Mesenchymal stem cell (in vitro differentiated cells and primary cell): ENCODE results near the gene AKAP8L.
A peak's percentile ranks its signal among the peaks of the same experiment; 100 is the strongest.

Source experiments
- DNase-seq: peaks from one replicate; pipeline ENCODE4 v3.0.0-alpha.2; 2013
- H2AFZ ChIP-seq: one replicate; pipeline ENCODE4 v1.6.1; 2013; ENCODE audit warnings: low read depth, mild to moderate bottlenecking, control low read depth, inconsistent platforms, low read length, moderate library complexity
- H2AK5ac ChIP-seq: 2 replicates; pipeline ENCODE4 v1.6.1; 2013; ENCODE audit warnings: low read length, moderate library complexity, mild to moderate bottlenecking, inconsistent platforms; ENCODE audit not compliant: severe bottlenecking
- H2BK120ac ChIP-seq: one replicate; pipeline ENCODE4 v1.6.1; 2013; ENCODE audit warnings: low read depth, mild to moderate bottlenecking, inconsistent platforms, low read length, moderate library complexity
- H2BK12ac ChIP-seq, 2 experiments: one replicate each; pipeline ENCODE4 v1.6.1; 2013; ENCODE audit warnings: inconsistent platforms in 2 of 2, low read length in 2 of 2, mild to moderate bottlenecking in 2 of 2, moderate library complexity in 2 of 2, control low read depth in 1 of 2
- H2BK15ac ChIP-seq: one replicate; pipeline ENCODE4 v1.6.1; 2013; ENCODE audit warnings: mild to moderate bottlenecking, low read depth, inconsistent platforms; ENCODE audit not compliant: poor library complexity, severe bottlenecking
- H2BK5ac ChIP-seq: 2 replicates; pipeline ENCODE4 v1.6.1; 2013; ENCODE audit warnings: low read depth, mild to moderate bottlenecking, low read length, control low read depth, inconsistent platforms; ENCODE audit not compliant: poor library complexity, severe bottlenecking
- H3K14ac ChIP-seq, 2 experiments: one replicate each; pipeline ENCODE4 v1.6.1; 2013; ENCODE audit warnings: inconsistent platforms in 2 of 2, low read length in 2 of 2, control low read depth in 1 of 2, mild to moderate bottlenecking in 1 of 2, moderate library complexity in 1 of 2
- H3K18ac ChIP-seq, 2 experiments: one replicate each; pipeline ENCODE4 v1.6.1; 2013; ENCODE audit warnings: inconsistent platforms in 2 of 2, low read length in 2 of 2, control low read depth in 1 of 2, low read depth in 1 of 2, mild to moderate bottlenecking in 1 of 2
- H3K23ac ChIP-seq, 2 experiments: one replicate each; pipeline ENCODE4 v1.6.1; 2013; ENCODE audit warnings: inconsistent platforms in 2 of 2, low read length in 2 of 2, mild to moderate bottlenecking in 2 of 2, moderate library complexity in 2 of 2, control low read depth in 1 of 2
- H3K27ac ChIP-seq: 2 replicates; pipeline ENCODE4 v1.5.1; 2013; ENCODE audit warnings: mild to moderate bottlenecking, moderate library complexity, low read length, control low read depth, inconsistent platforms; ENCODE audit not compliant: poor library complexity, severe bottlenecking
- H3K27me3 ChIP-seq, 2 experiments: 2 replicates each; pipeline versions ENCODE4 v1.6.1 to v1.7.0; 2013; ENCODE audit warnings: low read length in 2 of 2, mild to moderate bottlenecking in 2 of 2, moderate library complexity in 2 of 2, control low read depth in 1 of 2, inconsistent platforms in 1 of 2; ENCODE audit not compliant: control insufficient read depth in 1 of 2, insufficient read depth in 1 of 2
- H3K36me3 ChIP-seq, 2 experiments: 2 replicates each; pipeline versions ENCODE4 v1.6.1 to v1.7.0; 2013; ENCODE audit warnings: low read length in 2 of 2, control low read depth in 1 of 2, inconsistent platforms in 1 of 2, low read depth in 1 of 2, mild to moderate bottlenecking in 1 of 2; ENCODE audit not compliant: insufficient read depth in 2 of 2, control insufficient read depth in 1 of 2
- H3K4ac ChIP-seq, 2 experiments: one replicate each; pipeline ENCODE4 v1.6.1; 2013; ENCODE audit warnings: inconsistent platforms in 2 of 2, low read length in 2 of 2, mild to moderate bottlenecking in 2 of 2, moderate library complexity in 2 of 2, control low read depth in 1 of 2, low read depth in 1 of 2
- H3K4me1 ChIP-seq: 2 replicates; pipeline ENCODE4 v1.6.1; 2013; ENCODE audit warnings: low read depth, low read length, control low read depth; ENCODE audit not compliant: control insufficient read depth, insufficient read depth
- H3K4me2 ChIP-seq: 2 replicates; pipeline ENCODE4 v1.6.1; 2013; ENCODE audit warnings: low read length, mild to moderate bottlenecking, inconsistent platforms; ENCODE audit not compliant: poor library complexity, severe bottlenecking
- H3K4me3 ChIP-seq, 2 experiments: 2 replicates each; pipeline versions ENCODE4 v1.5.1 to v1.7.0; 2013; ENCODE audit warnings: low read length in 2 of 2, mild to moderate bottlenecking in 2 of 2, control low read depth in 1 of 2, low read depth in 1 of 2; ENCODE audit not compliant: insufficient read depth in 1 of 2
- H3K79me1 ChIP-seq: replicated peaks from 2 replicates; pipeline ENCODE4 v1.6.1; 2013; ENCODE audit warnings: mild to moderate bottlenecking, control low read depth, low read length, inconsistent platforms; ENCODE audit not compliant: poor library complexity, severe bottlenecking
- H3K9ac ChIP-seq: 2 replicates; pipeline ENCODE4 v1.7.0; 2013; ENCODE audit warnings: mild to moderate bottlenecking, low read length, moderate library complexity
- H3K9me3 ChIP-seq: 2 replicates; pipeline ENCODE4 v1.7.0; 2013; ENCODE audit warnings: mild to moderate bottlenecking, low read length; ENCODE audit not compliant: control insufficient read depth
- H4K8ac ChIP-seq: one replicate; pipeline ENCODE4 v1.6.1; 2013; ENCODE audit warnings: inconsistent platforms, mild to moderate bottlenecking, low read length, moderate library complexity
- H4K91ac ChIP-seq: one replicate; pipeline ENCODE4 v1.6.1; 2013; ENCODE audit warnings: mild to moderate bottlenecking, low read length, inconsistent platforms
- WGBS: methylation state at CpG from one replicate; pipeline ENCODE4 v1.1.7; 2013; ENCODE audit warnings: mixed read lengths; 5-methylcytosine and 5-hydroxymethylcytosine counted together

Gene AKAP8L

GRCh38 chr19:15430526-15431120 is 11.8 kb upstream of the AKAP8L start:
- peaks cover 27% of the 10 kb centered on the region for H3K79me1 ChIP-seq
- H3K18ac ChIP-seq: no peak overlapping the region
- H2BK5ac ChIP-seq: no peak overlapping the region
- H3K36me3 ChIP-seq: peaks cover 26 to 53% of the 10 kb centered on the region in 2 experiments
- no peak overlapping the region for H2BK15ac ChIP-seq
- H2BK12ac ChIP-seq: peak overlapping the region in 1 of 2 experiments; percentile 6
- WGBS: 93% methylated on average over 10 of the region's 10 CpGs
- no peak overlapping the region for H4K8ac ChIP-seq
- H3K27me3 ChIP-seq: no peaks in the 10 kb centered on the region
- no peaks in the 10 kb centered on the region for H3K9me3 ChIP-seq
- peak overlapping the region in 1 of 2 experiments; percentile 84 for H3K4me3 ChIP-seq
- H3K4me2 ChIP-seq: no peak overlapping the region
- no peak overlapping the region for H3K4ac ChIP-seq
- no peak overlapping the region for H2AFZ ChIP-seq
- no peak overlapping the region for H3K27ac ChIP-seq
- H3K14ac ChIP-seq: no peak overlapping the region
- H2BK120ac ChIP-seq: no peak overlapping the region
- H2AK5ac ChIP-seq: no peak overlapping the region
- peak overlapping the region in 1 of 2 experiments; percentile 74 for H3K23ac ChIP-seq
- H4K91ac ChIP-seq: no peak overlapping the region
- peak overlapping the region; percentile 92 for H3K9ac ChIP-seq
- H3K4me1 ChIP-seq: peaks cover 23% of the 10 kb centered on the region
- no peak for DNase-seq

- H3K9me3 ChIP-seq: no peaks in the 10 kb centered on the region
- H2BK12ac ChIP-seq: peak overlapping the region in 1 of 2 experiments; percentile 6
- H3K18ac ChIP-seq: no peak overlapping the region
- H3K36me3 ChIP-seq: peaks cover 31 to 60% of the 10 kb centered on the region in 2 experiments
- H3K4me3 ChIP-seq: peak overlapping the region in 1 of 2 experiments; percentile 84
- peaks cover 23% of the 10 kb centered on the region for H3K4me1 ChIP-seq
- H4K91ac ChIP-seq: no peak overlapping the region
- no peak overlapping the region for H2AFZ ChIP-seq
- 93% methylated on average over 24 of the region's 24 CpGs for WGBS
- DNase-seq: no peak
- H4K8ac ChIP-seq: no peak overlapping the region
- H3K27me3 ChIP-seq: no peaks in the 10 kb centered on the region
- no peak overlapping the region for H3K27ac ChIP-seq
- H2BK15ac ChIP-seq: no peak overlapping the region
- peaks cover 33% of the 10 kb centered on the region for H3K79me1 ChIP-seq
- no peak overlapping the region for H2BK120ac ChIP-seq
- no peak overlapping the region for H3K4me2 ChIP-seq
- H3K23ac ChIP-seq: no peak overlapping the region
- no peak overlapping the region for H2AK5ac ChIP-seq
- no peak overlapping the region for H3K14ac ChIP-seq
- H3K4ac ChIP-seq: no peak overlapping the region
- H3K9ac ChIP-seq: peak overlapping the region; percentile 92
- H2BK5ac ChIP-seq: no peak overlapping the region
Measured at GRCh38 chr19:15429825-15430467, 11.2 kb upstream of the AKAP8L start.

- peak overlapping the region; percentile 30 for H2BK15ac ChIP-seq
- H3K4me2 ChIP-seq: no peak overlapping the region
- no peaks in the 10 kb centered on the region for H3K9me3 ChIP-seq
- H3K27me3 ChIP-seq: no peaks in the 10 kb centered on the region
- DNase-seq: no peak
- no peak overlapping the region for H2BK5ac ChIP-seq
- H3K4me3 ChIP-seq: no peak overlapping the region
- H3K4me1 ChIP-seq: peaks cover 23% of the 10 kb centered on the region
- H3K36me3 ChIP-seq: peaks cover 39 to 68% of the 10 kb centered on the region in 2 experiments
- no peak overlapping the region for H3K23ac ChIP-seq
- no peak overlapping the region for H3K14ac ChIP-seq
- no peak overlapping the region for H4K8ac ChIP-seq
- no peak overlapping the region for H2AK5ac ChIP-seq
- no peak overlapping the region for H3K27ac ChIP-seq
- H4K91ac ChIP-seq: no peak overlapping the region
- H3K79me1 ChIP-seq: peaks cover 41% of the 10 kb centered on the region
- no peak overlapping the region for H2BK12ac ChIP-seq
- no peak overlapping the region for H3K18ac ChIP-seq
- H3K9ac ChIP-seq: no peak overlapping the region
- 96% methylated on average over 22 of the region's 22 CpGs for WGBS
- H2AFZ ChIP-seq: no peak overlapping the region
- H2BK120ac ChIP-seq: no peak overlapping the region
- H3K4ac ChIP-seq: no peak overlapping the region
Measured at GRCh38 chr19:15428956-15429824, 10.4 kb upstream of the AKAP8L start.

GRCh38 chr19:15427991-15428471 is 9.2 kb upstream of the AKAP8L start:
- Histone ChIP-seq H2AFZ (no peak overlapping the region), H3K79me1 (peaks cover 50% of the 10 kb centered on the region), H3K14ac (no peak overlapping the region), H3K36me3 (peaks cover 51 to 79% of the 10 kb centered on the region in 2 experiments), H3K27ac (no peak overlapping the region), H3K23ac (no peak overlapping the region), H3K9ac (no peak overlapping the region), H3K4me1 (peaks cover 20% of the 10 kb centered on the region), H3K4ac (no peak overlapping the region), H3K18ac (no peak overlapping the region), H2BK12ac (no peak overlapping the region), H2AK5ac (no peak overlapping the region), H2BK5ac (no peak overlapping the region), H2BK120ac (no peak overlapping the region), H4K91ac (no peak overlapping the region), H3K27me3 (no peaks in the 10 kb centered on the region), H2BK15ac (no peak overlapping the region), H3K9me3 (peaks cover 5% of the 10 kb centered on the region), H3K4me2 (no peak overlapping the region), H4K8ac (no peak overlapping the region), H3K4me3 (no peak overlapping the region)
- 97% methylated on average over 35 of the region's 35 CpGs for WGBS
- DNase-seq: no peak
